ENCODE data around the gene SLC40A1. TPM values are rescaled to one million over a fixed set of nuclear protein-coding genes. Genes with fewer than 3 reads are reported as not detected.

Gene SLC40A1
- total and polyA plus RNA-seq, 2 donors (not counting 3 experiments of a cell fraction or from before 2014, with no cell fraction given): 8.5 to 15.1 TPM

DNA sequence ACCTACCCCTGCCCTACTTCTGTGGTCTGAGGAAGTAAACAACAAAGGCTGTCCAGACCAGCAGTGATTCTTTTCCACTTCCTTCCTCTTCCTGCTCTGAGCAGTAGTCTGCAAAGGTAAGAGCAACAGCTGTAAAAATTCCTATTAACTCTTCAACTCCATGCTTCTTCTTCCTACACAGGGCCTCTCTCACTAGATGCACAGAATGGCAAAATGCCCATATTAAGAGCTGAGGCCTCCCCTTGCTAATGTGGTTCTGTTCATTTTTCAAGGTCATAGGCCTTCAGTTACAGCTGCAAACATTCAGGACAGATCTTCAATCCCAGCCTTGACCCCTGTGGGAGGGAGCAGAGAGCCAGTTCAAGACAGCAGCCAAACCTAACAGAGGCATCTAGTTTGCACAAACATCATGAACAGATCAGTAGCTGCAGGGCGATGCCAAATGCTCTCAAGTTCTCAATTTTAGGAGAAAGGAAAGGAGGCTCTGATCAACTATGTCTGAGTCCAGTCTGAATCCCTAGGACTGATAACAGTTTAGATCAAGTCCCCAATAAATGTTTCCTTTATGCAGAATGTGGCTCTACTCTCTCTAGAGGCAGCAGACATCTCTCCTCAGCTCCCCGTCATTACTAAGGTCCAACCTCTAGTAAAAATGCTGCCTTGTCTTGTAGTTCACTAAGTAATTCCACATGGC is 20.9 kb downstream of the SLC40A1 start:
- ChIA-PET POLR2A (no interaction called here), CTCF (interaction anchor here (1.8 kb wide), 1 partner anchor 10 kb away, joined by 5 read pairs; no protein-coding TSS in a partner anchor)
- no TSS peak for BruUV-seq (replicated peaks)
- Histone ChIP-seq H3K27ac (ENCODE audit: insufficient read depth, low read depth, low read length) (no peak overlapping the region), H3K9ac (replicated peaks; ENCODE audit: extremely low read depth, insufficient read depth, low read length) (no peak overlapping the region), H3K4me3 (replicated peaks in 1 of 3; ENCODE audit: insufficient read depth in 1 of 3, low read depth in 1 of 3, low read length in 3 of 3) (no peak overlapping the region), H3K36me3 (ENCODE audit: control insufficient read depth in 2 of 2, extremely low read depth in 1 of 2, insufficient read depth in 2 of 2, low read length in 2 of 2) (peaks cover 2 to 11% of the 10 kb centered on the region in 2 experiments), H3K9me1 (replicated peaks; ENCODE audit: control insufficient read depth, extremely low read depth, insufficient read depth, low read length) (no peaks in the 10 kb centered on the region), H3K27me3 (ENCODE audit: control insufficient read depth in 2 of 2, insufficient read depth in 2 of 2, low read length in 2 of 2) (no peaks in the 10 kb centered on the region), H3K79me2 (ENCODE audit: control insufficient read depth, insufficient read depth, low read length) (no peaks in the 10 kb centered on the region), H3K4me1 (ENCODE audit: control insufficient read depth, extremely low read depth, insufficient read depth, low read length) (peaks cover 9% of the 10 kb centered on the region), H3K4me2 (ENCODE audit: insufficient read depth, low read length) (no peak overlapping the region), H4K20me1 (replicated peaks; ENCODE audit: control insufficient read depth, extremely low read depth, insufficient read depth, low read length) (no peaks in the 10 kb centered on the region), H2AFZ (ENCODE audit: low read depth, low read length) (no peak overlapping the region), H3K9me3 (replicated peaks; ENCODE audit: control insufficient read depth, insufficient read depth, low read length) (no peaks in the 10 kb centered on the region)
- intact Hi-C loops (cut with micrococcal nuclease): no loop called here
- dilution Hi-C loops (cut with MboI; ENCODE audit: extremely low pct_ligation_motif_present, low sequenced_read_pairs): no loop called here
- no peak for TF ChIP-seq EZH2 (IDR thresholded peaks at IDR 0.05; ENCODE audit: borderline replicate concordance, low read depth, low read length, severe bottlenecking)
- TF ChIP-seq POLR2AphosphoS5 (IDR thresholded peaks at IDR 0.05; ENCODE audit: insufficient read depth, low read depth, low read length): no peak
- no peak for TF ChIP-seq JUN (IDR thresholded peaks at IDR 0.05; ENCODE audit: borderline replicate concordance, insufficient read depth, insufficient read length, low read depth)
- TF ChIP-seq MYC (IDR thresholded peaks at IDR 0.05; ENCODE audit: low read depth, low read length): no peak
- TF ChIP-seq, protein P1, sequence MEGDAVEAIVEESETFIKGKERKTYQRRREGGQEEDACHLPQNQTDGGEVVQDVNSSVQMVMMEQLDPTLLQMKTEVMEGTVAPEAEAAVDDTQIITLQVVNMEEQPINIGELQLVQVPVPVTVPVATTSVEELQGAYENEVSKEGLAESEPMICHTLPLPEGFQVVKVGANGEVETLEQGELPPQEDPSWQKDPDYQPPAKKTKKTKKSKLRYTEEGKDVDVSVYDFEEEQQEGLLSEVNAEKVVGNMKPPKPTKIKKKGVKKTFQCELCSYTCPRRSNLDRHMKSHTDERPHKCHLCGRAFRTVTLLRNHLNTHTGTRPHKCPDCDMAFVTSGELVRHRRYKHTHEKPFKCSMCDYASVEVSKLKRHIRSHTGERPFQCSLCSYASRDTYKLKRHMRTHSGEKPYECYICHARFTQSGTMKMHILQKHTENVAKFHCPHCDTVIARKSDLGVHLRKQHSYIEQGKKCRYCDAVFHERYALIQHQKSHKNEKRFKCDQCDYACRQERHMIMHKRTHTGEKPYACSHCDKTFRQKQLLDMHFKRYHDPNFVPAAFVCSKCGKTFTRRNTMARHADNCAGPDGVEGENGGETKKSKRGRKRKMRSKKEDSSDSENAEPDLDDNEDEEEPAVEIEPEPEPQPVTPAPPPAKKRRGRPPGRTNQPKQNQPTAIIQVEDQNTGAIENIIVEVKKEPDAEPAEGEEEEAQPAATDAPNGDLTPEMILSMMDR (IDR thresholded peaks at IDR 0.05; ENCODE audit: extremely low read depth in 1 of 2, insufficient read depth in 1 of 2, low read depth in 1 of 2, low read length in 2 of 2): no peak
- TF ChIP-seq, protein P2, sequence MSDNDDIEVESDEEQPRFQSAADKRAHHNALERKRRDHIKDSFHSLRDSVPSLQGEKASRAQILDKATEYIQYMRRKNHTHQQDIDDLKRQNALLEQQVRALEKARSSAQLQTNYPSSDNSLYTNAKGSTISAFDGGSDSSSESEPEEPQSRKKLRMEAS (IDR thresholded peaks at IDR 0.05; ENCODE audit: insufficient read depth, insufficient read length): no peak
- TF ChIP-seq FOS (IDR thresholded peaks at IDR 0.05; ENCODE audit: borderline replicate concordance, insufficient read depth, low read length): no peak
- FAIRE-seq (peak; percentile 67), DNase-seq (ENCODE audit: low read depth, low spot score) (peak; percentile 61)
